Right lobe of liver (tissue), 6 donors: ENCODE measurements around the gene SOS2. TPM values are rescaled to one million over a fixed set of nuclear protein-coding genes. Genes with fewer than 3 reads are reported as not detected.

Experiments
- ATAC-seq, 4 donors: fragments of 200-7000 bp; cut with Tn5 transposase; one replicate each; pipeline ENCODE4 v1.9.1; 2020; ENCODE audit warnings: mild to moderate bottlenecking in 4 of 4, moderate library complexity in 4 of 4
- DNase-seq, 3 donors: peaks; one replicate each; pipeline ENCODE4 v3.0.0-alpha.2; 2020
- H3K27ac ChIP-seq, 3 donors: fragments of 200-600 bp; one replicate each; pipeline ENCODE4 v1.8.0; 2022
- H3K27me3 ChIP-seq, 2 donors: fragments of 200-600 bp; one replicate each; pipeline ENCODE4 v1.8.0; 2022
- H3K36me3 ChIP-seq, 4 donors: fragments of 200-600 bp; sonication (generic) in 1 of 4; one replicate each; pipeline versions ENCODE4 v1.5.1 to v1.8.0; 2017 to 2022; ENCODE audit warnings: control low read depth in 1 of 4
- H3K4me1 ChIP-seq, 4 donors: fragments of 200-600 bp; sonication (generic) in 1 of 4; one replicate each; pipeline versions ENCODE4 v1.5.1 to v1.8.0; 2017 to 2022; ENCODE audit warnings: control low read depth in 1 of 4
- H3K4me3 ChIP-seq, 3 donors: fragments of 200-600 bp; one replicate each; pipeline ENCODE4 v1.8.0; 2022
- H3K9me3 ChIP-seq, 4 donors: fragments of 200-600 bp; sonication (generic) in 1 of 4; one replicate each; pipeline versions ENCODE4 v1.5.1 to v1.8.0; 2017 to 2022; ENCODE audit warnings: control low read depth in 1 of 4
- CTCF ChIP-seq, 4 donors: fragments of 200-600 bp in 3 of 4; fragments of 450-650 bp in 1 of 4; IDR thresholded peaks; one replicate each; pipeline versions ENCODE4 v1.5.1 to v1.8.0; 2016 to 2022; ENCODE audit warnings: antibody characterized with exemption in 4 of 4, mild to moderate bottlenecking in 2 of 4
- POLR2A ChIP-seq: fragments of 450-650 bp; IDR thresholded peaks from one replicate; pipeline ENCODE4 v1.6.1; 2017; ENCODE audit warnings: antibody characterized with exemption, mild to moderate bottlenecking
- WGBS: methylation state at CpG from one replicate; pipeline ENCODE4 v1.1.6; 2018; ENCODE audit warnings: low coverage, low lambda C conversion rate; ENCODE audit not compliant: insufficient coverage; ENCODE audit errors: missing lambda C conversion rate; 5-methylcytosine and 5-hydroxymethylcytosine counted together
- intact Hi-C, 2 donors: fragments of 100-400 bp; cut with DNase I; formaldehyde crosslinking; loops; one replicate each; pipeline versions ENCODE4 v1.11.2 to v1.14.1; 2022
- total RNA-seq, 6 experiments: library from RNA; depleted of rRNA in 2 of 6; stranded (reverse); fragments of >200 nt in 2 of 6; fragmentation: NEBNext Ultra II Directional in 3 of 6; extraction: Animal tissue kit (Norgen Biotek cat#: 25700) in 3 of 6; gene quantifications; one replicate each; pipeline versions ENCODE4 v1.1.0 to v1.2.4, GENCODE V29; 2016 to 2023
- donor health status: DM: no; HTN: yes; CAD: no.
- donor health status: DM: no; HTN: no; CAD: no.
- donor health status: DM: no; HTN: no; CAD: no.
- donor health status: DM: no; HTN: yes; CAD: no.
- donor health status: DM: no; HTN: yes; CAD: no.

The SOS2 gene
- total RNA-seq, 6 experiments from 2014 or later, result 9.0 to 12.4 (median 10.3) TPM

- H3K27me3 ChIP-seq, result no peaks in the 10 kb centered on the region
- WGBS, result 81% methylated on average over 4 of the region's 4 CpGs
- no peaks in the 10 kb centered on the region for H3K9me3 ChIP-seq
- no peak overlapping the region for H3K27ac ChIP-seq
- H3K36me3 ChIP-seq, result peaks cover 0 to 54% (median 7%) of the 10 kb centered on the region in 4 donors
- intact Hi-C loops, result no loop called here
- ATAC-seq (no peak), DNase-seq (no peak)
- H3K4me3 ChIP-seq, result no peak overlapping the region
- no peak for TF ChIP-seq POLR2A
- peaks cover 0 to 3% (median 2%) of the 10 kb centered on the region in 4 donors for H3K4me1 ChIP-seq
Observed at GRCh38 chr14:50110323-50111037, 120.9 kb downstream of the SOS2 start.

GRCh38 chr14:50109342-50109741 is 122.0 kb downstream of the SOS2 start:
- intact Hi-C loops, result loop anchor here (5.0 to 10.0 kb wide), 2 partner anchors 242 to 245 kb away; no protein-coding TSS in a partner anchor
- Histone ChIP-seq H3K4me3 (no peak overlapping the region), H3K27me3 (no peaks in the 10 kb centered on the region), H3K4me1 (peaks cover 0 to 4% (median 0%) of the 10 kb centered on the region in 4 donors), H3K9me3 (no peaks in the 10 kb centered on the region), H3K36me3 (peaks cover 0 to 54% (median 5%) of the 10 kb centered on the region in 4 donors), H3K27ac (no peak overlapping the region)
- TF ChIP-seq POLR2A, result no peak
- no peak for TF ChIP-seq CTCF (IDR thresholded peaks at IDR 0.05)
- no peak for DNase-seq
- WGBS, result 76% methylated on average over 6 of the region's 6 CpGs
- ATAC-seq, result no peak

GRCh38 chr14:50107850-50108249 is 123.5 kb downstream of the SOS2 start:
- H3K9me3 ChIP-seq, result no peaks in the 10 kb centered on the region
- H3K27me3 ChIP-seq, result no peaks in the 10 kb centered on the region
- DNase-seq (no peak), ATAC-seq (peak in 1 of 4 donors; percentile 18)
- no peak overlapping the region for H3K27ac ChIP-seq
- WGBS, result 62% methylated on average over 2 of the region's 2 CpGs
- intact Hi-C loops, result loop anchor here (5.0 to 10.0 kb wide), 2 partner anchors 241 to 243 kb away; no protein-coding TSS in a partner anchor
- peaks cover 0 to 4% (median 0%) of the 10 kb centered on the region in 4 donors for H3K4me1 ChIP-seq
- H3K36me3 ChIP-seq, result peaks cover 0 to 42% (median 2%) of the 10 kb centered on the region in 4 donors
- no peak overlapping the region for H3K4me3 ChIP-seq
- no peak for TF ChIP-seq CTCF (IDR thresholded peaks at IDR 0.05)
- no peak for TF ChIP-seq POLR2A

- peak in 1 of 4 donors; percentile 19 for ATAC-seq
- Histone ChIP-seq H3K27ac (no peak overlapping the region), H3K4me3 (no peak overlapping the region), H3K36me3 (peaks cover 0 to 27% (median 0%) of the 10 kb centered on the region in 4 donors), H3K4me1 (peaks cover 0 to 5% (median under 1%) of the 10 kb centered on the region in 4 donors), H3K27me3 (no peaks in the 10 kb centered on the region), H3K9me3 (no peaks in the 10 kb centered on the region)
- 52% methylated on average over 4 of the region's 4 CpGs for WGBS
- no peak for DNase-seq
- intact Hi-C loops, result loop anchor here (5.0 to 10.0 kb wide), 2 partner anchors 239 to 241 kb away; no protein-coding TSS in a partner anchor
- TF ChIP-seq POLR2A (no peak), CTCF (IDR thresholded peaks at IDR 0.05) (no peak)
Observed at GRCh38 chr14:50106178-50106577, 125.2 kb downstream of the SOS2 start.

- ATAC-seq, result no peak
- intact Hi-C loops, result loop anchor here in 1 of 2 donors (10.0 kb wide), 1 partner anchor 239 kb away; no protein-coding TSS in a partner anchor
Observed at GRCh38 chr14:50103558-50103957, 127.8 kb downstream of the SOS2 start.

More at GRCh38 chr14:50103558-50103957, 127.8 kb downstream of the SOS2 start:
- peaks cover 0 to 11% (median 2%) of the 10 kb centered on the region in 4 donors for H3K4me1 ChIP-seq
- no peak overlapping the region for H3K4me3 ChIP-seq
- 81% methylated on average over 6 of the region's 6 CpGs for WGBS
- DNase-seq, result no peak
- peaks cover 0 to 4% (median 0%) of the 10 kb centered on the region in 4 donors for H3K36me3 ChIP-seq
- H3K9me3 ChIP-seq, result no peaks in the 10 kb centered on the region
- no peak overlapping the region for H3K27ac ChIP-seq
- TF ChIP-seq CTCF (IDR thresholded peaks at IDR 0.05) (no peak), POLR2A (no peak)
- no peaks in the 10 kb centered on the region for H3K27me3 ChIP-seq
